Endodermal cell (in vitro differentiated cells): ENCODE data around the gene MAST2. TPM values are rescaled to one million over a fixed set of nuclear protein-coding genes. Genes with fewer than 3 reads are reported as not detected.

Experiments
- DNase-seq: peaks from one replicate; pipeline ENCODE4 v3.0.0-alpha.2; 2017
- H3K27ac ChIP-seq: 2 replicates; pipeline ENCODE4 v1.5.1; 2013; ENCODE audit warnings: mild to moderate bottlenecking, low read depth, low read length, moderate library complexity
- H3K27me3 ChIP-seq: 2 replicates; pipeline ENCODE4 v1.6.1; 2013; ENCODE audit warnings: mild to moderate bottlenecking, low read length, moderate library complexity; ENCODE audit not compliant: insufficient read depth, control insufficient read depth, poor library complexity, severe bottlenecking
- H3K36me3 ChIP-seq: 2 replicates; pipeline ENCODE4 v1.7.0; 2013; ENCODE audit warnings: mild to moderate bottlenecking, low read length, moderate library complexity; ENCODE audit not compliant: control insufficient read depth, insufficient read depth
- H3K4me1 ChIP-seq: one replicate; pipeline ENCODE4 v1.7.0; 2013; ENCODE audit warnings: low read length; ENCODE audit not compliant: control insufficient read depth, insufficient read depth
- H3K4me3 ChIP-seq: 2 replicates; pipeline ENCODE4 v1.5.1; 2013; ENCODE audit warnings: mild to moderate bottlenecking, low read length, moderate library complexity
- H3K9ac ChIP-seq: 2 replicates; pipeline ENCODE4 v1.6.1; 2013; ENCODE audit warnings: mild to moderate bottlenecking, low read length, moderate library complexity; ENCODE audit not compliant: poor library complexity, severe bottlenecking; ENCODE audit errors: extremely low read depth
- H3K9me3 ChIP-seq: 2 replicates; pipeline ENCODE4 v1.6.1; 2013; ENCODE audit warnings: mild to moderate bottlenecking, low read length, moderate library complexity; ENCODE audit not compliant: control insufficient read depth
- H3K27ac Mint-ChIP-seq: 2 replicates; pipeline ENCODE4 v1.8.0; 2020; ENCODE audit warnings: mixed read lengths
- H3K27me3 Mint-ChIP-seq: 2 replicates; pipeline ENCODE4 v1.8.0; 2021; ENCODE audit warnings: mild to moderate bottlenecking, mixed read lengths; ENCODE audit not compliant: insufficient read depth
- H3K36me3 Mint-ChIP-seq: 2 replicates; pipeline ENCODE4 v1.8.0; 2020; ENCODE audit warnings: low read depth, mixed read lengths
- H3K4me1 Mint-ChIP-seq: 2 replicates; pipeline ENCODE4 v1.8.0; 2020; ENCODE audit warnings: mixed read lengths
- H3K4me3 Mint-ChIP-seq: 2 replicates; pipeline ENCODE4 v1.8.0; 2020; ENCODE audit warnings: mild to moderate bottlenecking, moderate library complexity, mixed read lengths
- H3K9me3 Mint-ChIP-seq: 2 replicates; pipeline ENCODE4 v1.8.0; 2020; ENCODE audit warnings: mild to moderate bottlenecking, mixed read lengths
- WGBS, 2 experiments: methylation state at CpG; one replicate each; pipeline versions ENCODE4 v1.1.5 to v1.1.7; 2013; ENCODE audit warnings: missing lambda C conversion rate in 2 of 2, mixed read lengths in 1 of 2; ENCODE audit not compliant: insufficient coverage in 1 of 2, insufficient read length in 1 of 2; 5-methylcytosine and 5-hydroxymethylcytosine counted together
- total RNA-seq, 2 donors: library from RNA; stranded (reverse); fragmentation: NEBNext Ultra II Directional in 1 of 2; extraction: Animal tissue kit (Norgen Biotek cat#: 25700) in 1 of 2; gene quantifications; 2 replicates in 1 of 2; 3 replicates in 1 of 2; pipeline ENCODE4 v1.2.1, GENCODE V29; 2021
- TF ChIP-seq, protein P1 (sequence below): fragments of 200-600 bp; sonication (generic); conservative IDR thresholded peaks from 2 replicates; pipeline ENCODE4 v1.5.0; 2021; ENCODE audit warnings: antibody characterized with exemption, mild to moderate bottlenecking

Gene MAST2
- total RNA-seq, 2 donors from 2014 or later = 46.3 to 60.7 TPM

DNA sequence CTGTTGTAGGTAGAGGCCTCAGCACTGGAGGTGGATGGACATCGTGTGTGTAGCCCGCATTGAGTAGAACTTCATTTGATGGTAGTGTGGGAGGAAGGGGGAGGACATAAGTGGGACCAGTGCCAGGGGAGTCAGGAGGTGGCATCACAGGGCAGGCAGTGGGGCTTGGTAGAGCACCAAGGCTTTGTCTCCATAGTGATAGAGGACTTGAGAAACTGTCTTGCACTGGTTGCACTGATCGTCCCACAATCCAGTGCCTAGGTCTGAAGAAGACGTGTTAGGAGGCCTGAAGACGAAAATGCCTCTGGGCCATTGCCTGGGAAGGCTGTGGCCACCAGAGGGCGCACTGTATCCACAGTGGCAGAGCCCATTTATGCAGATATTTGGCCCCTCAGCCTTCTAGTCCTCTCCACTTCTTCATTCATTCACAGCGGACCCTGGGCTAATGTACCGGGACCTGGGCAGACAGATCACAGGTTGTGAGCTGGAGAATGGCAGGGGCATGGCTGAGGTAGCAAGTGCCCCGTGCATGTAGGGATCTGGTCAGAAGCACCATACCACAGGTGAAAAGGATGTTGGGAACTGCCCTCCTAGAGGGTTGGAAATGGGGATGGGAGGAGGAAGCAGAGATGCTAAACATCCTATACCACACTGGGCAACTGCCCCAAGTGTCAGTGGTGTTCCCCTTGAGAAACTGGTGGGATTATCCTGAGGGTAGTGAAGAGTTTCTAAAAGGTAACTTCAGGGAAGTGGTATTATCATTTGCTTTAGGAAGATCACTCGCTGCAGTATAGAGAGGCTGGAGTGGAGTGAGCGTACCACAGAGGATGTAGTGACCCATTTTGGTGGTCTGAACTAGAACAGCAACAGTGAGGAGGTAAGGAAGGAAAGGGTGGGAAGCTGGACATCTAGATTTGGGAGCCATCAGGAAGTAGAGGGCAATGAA lies 233.8 kb downstream of the MAST2 start:
- Mint-ChIP-seq H3K27me3 (no peaks in the 10 kb centered on the region), H3K27ac (no peak overlapping the region), H3K4me1 (no peaks in the 10 kb centered on the region), H3K4me3 (no peak overlapping the region), H3K9me3 (no peaks in the 10 kb centered on the region), H3K36me3 (peaks cover 16% of the 10 kb centered on the region)
- H3K27ac ChIP-seq = no peak overlapping the region
- no peaks in the 10 kb centered on the region for H3K9me3 ChIP-seq
- H3K27me3 ChIP-seq = no peaks in the 10 kb centered on the region
- peaks cover 38% of the 10 kb centered on the region for H3K36me3 ChIP-seq
- H3K4me3 ChIP-seq = no peak overlapping the region
- no peak overlapping the region for H3K9ac ChIP-seq
- DNase-seq = peak; percentile 97
- TF ChIP-seq, protein P1, sequence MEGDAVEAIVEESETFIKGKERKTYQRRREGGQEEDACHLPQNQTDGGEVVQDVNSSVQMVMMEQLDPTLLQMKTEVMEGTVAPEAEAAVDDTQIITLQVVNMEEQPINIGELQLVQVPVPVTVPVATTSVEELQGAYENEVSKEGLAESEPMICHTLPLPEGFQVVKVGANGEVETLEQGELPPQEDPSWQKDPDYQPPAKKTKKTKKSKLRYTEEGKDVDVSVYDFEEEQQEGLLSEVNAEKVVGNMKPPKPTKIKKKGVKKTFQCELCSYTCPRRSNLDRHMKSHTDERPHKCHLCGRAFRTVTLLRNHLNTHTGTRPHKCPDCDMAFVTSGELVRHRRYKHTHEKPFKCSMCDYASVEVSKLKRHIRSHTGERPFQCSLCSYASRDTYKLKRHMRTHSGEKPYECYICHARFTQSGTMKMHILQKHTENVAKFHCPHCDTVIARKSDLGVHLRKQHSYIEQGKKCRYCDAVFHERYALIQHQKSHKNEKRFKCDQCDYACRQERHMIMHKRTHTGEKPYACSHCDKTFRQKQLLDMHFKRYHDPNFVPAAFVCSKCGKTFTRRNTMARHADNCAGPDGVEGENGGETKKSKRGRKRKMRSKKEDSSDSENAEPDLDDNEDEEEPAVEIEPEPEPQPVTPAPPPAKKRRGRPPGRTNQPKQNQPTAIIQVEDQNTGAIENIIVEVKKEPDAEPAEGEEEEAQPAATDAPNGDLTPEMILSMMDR = peak; percentile 99
- WGBS, 2 experiments = 51 to 54% methylated on average over 7 to 11 of the region's 11 CpGs
- H3K4me1 ChIP-seq = no peaks in the 10 kb centered on the region

DNA sequence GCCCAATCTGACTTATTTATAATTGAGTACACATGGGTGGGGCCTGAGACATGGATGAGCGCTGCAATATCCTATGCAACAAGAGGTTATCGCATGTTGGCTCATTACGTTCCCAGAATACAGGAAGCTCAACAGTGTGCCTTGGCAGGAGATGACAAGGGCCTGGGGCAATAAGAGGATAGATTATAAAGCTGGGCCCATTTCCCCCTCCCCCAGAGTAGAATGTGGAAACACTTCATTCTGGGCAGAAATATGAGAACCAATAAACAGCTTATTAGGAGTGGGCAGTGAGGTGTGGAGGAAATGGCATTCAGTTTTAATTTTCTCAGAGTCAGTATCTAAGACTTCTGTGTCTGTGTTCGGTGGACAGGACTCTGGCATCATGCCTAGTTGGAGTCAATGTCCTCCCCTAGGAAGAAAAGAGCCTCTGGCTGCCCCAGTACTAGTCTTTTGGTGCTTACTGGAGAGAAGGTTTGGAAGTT lies 236.2 kb downstream of the MAST2 start:
- Mint-ChIP-seq H3K36me3 (peaks cover 21% of the 10 kb centered on the region), H3K27ac (no peak overlapping the region), H3K9me3 (no peaks in the 10 kb centered on the region), H3K4me1 (peaks cover 6% of the 10 kb centered on the region), H3K27me3 (no peaks in the 10 kb centered on the region), H3K4me3 (no peak overlapping the region)
- peaks cover 13% of the 10 kb centered on the region for H3K27me3 ChIP-seq
- TF ChIP-seq, protein P1 = no peak
- peaks cover 34% of the 10 kb centered on the region for H3K36me3 ChIP-seq
- DNase-seq = no peak
- H3K9ac ChIP-seq = no peak overlapping the region
- H3K4me1 ChIP-seq = no peaks in the 10 kb centered on the region
- WGBS, 2 experiments = 97 to 100% methylated on average over 1 to 4 of the region's 4 CpGs
- no peaks in the 10 kb centered on the region for H3K9me3 ChIP-seq
- no peak overlapping the region for H3K27ac ChIP-seq
- H3K4me3 ChIP-seq = no peak overlapping the region

DNA sequence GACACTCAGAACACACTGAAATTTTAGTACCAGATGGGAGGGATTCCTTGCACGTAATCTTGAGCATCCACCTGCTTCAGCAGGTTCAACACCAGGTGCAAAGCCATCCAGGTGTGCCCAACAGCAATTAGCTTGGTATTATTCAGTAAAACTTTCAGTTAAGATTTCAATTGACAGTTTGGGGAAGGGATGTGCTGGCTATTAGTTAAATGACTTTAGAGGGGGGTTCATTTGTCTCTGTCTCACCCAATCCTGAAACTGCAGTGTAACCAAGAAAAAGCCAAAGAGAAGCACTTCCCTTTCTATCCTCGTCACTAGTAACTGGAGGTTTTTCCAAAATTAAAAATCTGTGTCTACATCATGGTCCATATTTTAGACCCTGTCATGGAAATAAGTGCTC lies 238.1 kb downstream of the MAST2 start:
- H3K4me3 Mint-ChIP-seq = no peak overlapping the region
- no peak for DNase-seq

More for the DNA sequence above, 238.1 kb downstream of the MAST2 start:
- Histone ChIP-seq H3K4me1 (no peaks in the 10 kb centered on the region), H3K27ac (no peak overlapping the region), H3K4me3 (no peak overlapping the region), H3K36me3 (peaks cover 33% of the 10 kb centered on the region), H3K9me3 (no peaks in the 10 kb centered on the region), H3K9ac (no peak overlapping the region), H3K27me3 (peaks cover 19% of the 10 kb centered on the region)
- peaks cover 29% of the 10 kb centered on the region for H3K36me3 Mint-ChIP-seq
- H3K27ac Mint-ChIP-seq = no peak overlapping the region
- 83 to 92% methylated on average over 2 of the region's 2 CpGs for WGBS, 2 experiments
- no peaks in the 10 kb centered on the region for H3K9me3 Mint-ChIP-seq
- TF ChIP-seq, protein P1 = no peak
- H3K27me3 Mint-ChIP-seq = peaks cover 5% of the 10 kb centered on the region
- peaks cover 6% of the 10 kb centered on the region for H3K4me1 Mint-ChIP-seq
